GM12892 (cell line): ENCODE results near the gene TNFRSF13B.
"Not testable (repeated sequence)": the region's sequence is repeated elsewhere in the genome, so short reads cannot be mapped to it uniquely, and the experiment has no call there.

Experiments used
- DNase-seq: peaks from one replicate; pipeline ENCODE4 v3.0.0; 2011; ENCODE audit not compliant: insufficient read length
- FAIRE-seq: peaks from 2 replicates; lab custom pipeline; 2011; peaks lifted over from hg19 to GRCh38; lab: Jason Lieb, UNC
- POLR2A ChIP-seq: IDR thresholded peaks from 2 replicates; pipeline ENCODE4 v1.6.1; 2011; ENCODE audit warnings: low read depth, low read length, control low read depth
- POLR2AphosphoS5 ChIP-seq: IDR thresholded peaks from 2 replicates; pipeline ENCODE4 v1.6.1; 2011; ENCODE audit warnings: low read depth, low read length, control low read depth
- TAF1 ChIP-seq: IDR thresholded peaks from 2 replicates; pipeline ENCODE4 v1.6.1; 2011; ENCODE audit warnings: low read depth, mild to moderate bottlenecking, control low read depth, low read length, borderline replicate concordance

Gene TNFRSF13B

DNA sequence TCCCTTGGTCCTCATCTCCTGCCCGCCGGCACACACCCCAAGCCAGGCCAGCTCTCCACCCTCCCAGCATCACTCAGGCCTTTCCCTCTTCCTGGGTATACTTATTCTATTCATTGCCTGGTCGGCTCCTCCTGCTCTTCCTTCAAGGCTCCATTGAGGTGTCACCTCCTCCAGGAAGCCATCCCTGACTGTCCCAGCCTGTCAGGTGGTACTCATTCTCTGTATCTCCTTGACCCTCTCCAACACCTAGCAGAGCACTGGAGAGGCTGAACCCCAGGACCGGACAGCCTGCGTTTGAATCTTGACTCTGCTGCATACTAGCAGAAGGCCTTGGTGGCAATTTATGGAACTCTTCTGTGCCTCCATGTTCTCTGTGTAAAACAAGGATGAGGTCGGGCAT, 428 bp upstream of the TNFRSF13B start:
- no peak for DNase-seq
- TF ChIP-seq TAF1 (no peak), POLR2AphosphoS5 (no peak), POLR2A (no peak)
- no peak for FAIRE-seq

DNA sequence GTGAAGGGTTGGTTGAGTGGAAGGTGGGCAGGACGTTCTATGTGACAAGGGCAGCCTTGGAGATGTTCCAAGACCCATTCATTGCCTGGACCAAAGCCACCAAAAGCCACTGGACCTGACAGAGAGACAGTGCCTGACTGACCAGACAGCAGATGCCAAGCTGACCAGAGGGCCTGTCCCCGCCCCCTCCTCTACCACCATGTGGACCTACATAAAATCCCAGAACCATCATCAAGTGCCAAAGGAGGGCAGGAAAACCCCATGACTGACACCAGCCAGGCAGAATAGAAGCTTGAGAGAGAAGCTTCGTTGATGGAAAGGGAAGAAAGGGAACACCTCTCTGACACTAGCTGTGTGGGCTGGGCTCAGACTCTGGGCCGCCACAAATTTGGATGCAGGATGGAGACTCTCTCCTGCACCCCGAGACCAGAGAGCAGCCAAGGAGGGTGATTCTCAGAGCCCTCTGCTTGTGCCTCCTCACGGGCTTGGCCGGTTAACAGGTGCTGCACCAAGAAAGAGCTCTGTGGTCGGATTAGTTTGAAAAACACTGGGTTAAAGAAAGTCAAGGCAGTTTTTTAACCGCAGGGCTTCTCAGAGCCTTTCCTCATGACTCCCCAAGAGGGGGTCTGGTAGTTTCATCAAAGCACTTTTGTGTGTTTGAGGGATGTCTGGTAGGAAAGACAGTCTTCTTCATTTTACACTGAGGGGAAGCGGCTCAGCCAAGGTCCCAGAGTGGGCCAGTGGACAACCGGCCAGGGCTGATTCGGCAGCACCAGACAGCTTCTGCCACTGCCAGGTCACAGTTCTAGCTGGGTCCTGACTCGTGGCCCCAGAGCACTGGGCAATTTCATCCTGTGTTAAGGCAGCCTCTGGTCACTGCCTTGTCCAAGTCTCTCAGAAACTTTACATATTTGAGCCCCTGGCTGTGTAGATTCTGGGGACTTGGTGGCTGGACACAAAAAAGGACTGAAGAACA, 1.7 kb downstream of the TNFRSF13B start:
- peak; percentile 93 for FAIRE-seq
- peak; percentile 69; the same call in 1 of the 2 replicates for TF ChIP-seq POLR2AphosphoS5
- peak; percentile 62; the same call in 1 of the 2 replicates for TF ChIP-seq POLR2A
- peak; percentile 40; the same call in 1 of the 2 replicates for TF ChIP-seq TAF1
- no peak for DNase-seq

DNA sequence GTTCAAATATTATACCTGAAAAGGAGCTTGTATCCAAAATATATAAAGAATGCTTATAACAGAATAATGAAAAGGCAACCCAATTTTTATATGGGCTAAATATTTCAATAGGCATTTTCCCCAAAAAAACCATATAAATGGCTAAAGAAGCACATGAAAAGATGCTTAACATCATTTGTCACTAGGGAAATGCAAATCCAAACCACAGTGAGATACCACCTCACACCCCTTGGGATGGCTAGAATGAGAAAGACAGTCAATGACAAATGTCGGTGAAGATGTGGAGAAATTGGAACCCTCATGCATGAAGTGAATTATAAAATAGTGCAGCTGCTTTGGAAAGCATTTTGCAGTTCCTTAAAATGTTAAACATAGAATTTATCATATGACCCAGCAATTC, 3.1 kb downstream of the TNFRSF13B start:
- no peak for TF ChIP-seq POLR2A
- no peak for TF ChIP-seq POLR2AphosphoS5
- TF ChIP-seq TAF1: no peak
- FAIRE-seq (no peak), DNase-seq (no peak)

DNA sequence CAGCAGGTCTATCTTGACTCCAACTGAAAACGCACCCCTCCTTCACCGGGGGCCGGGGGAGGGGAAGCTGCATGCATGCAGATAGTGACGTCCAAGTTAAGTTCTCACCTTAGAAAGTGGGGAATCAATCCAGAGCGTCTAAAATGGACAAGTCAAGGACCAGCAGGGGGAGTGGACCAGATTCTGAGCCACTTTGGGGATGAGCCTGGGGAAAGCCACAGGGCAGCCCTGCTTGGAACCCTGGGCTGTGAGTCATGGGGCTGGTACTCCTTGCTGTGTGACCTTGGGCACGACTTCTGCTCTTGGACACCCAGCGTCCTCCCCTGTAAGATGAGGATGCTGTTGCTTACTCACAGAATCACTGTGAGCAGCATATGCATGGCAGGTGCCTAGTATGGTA, 9.1 kb downstream of the TNFRSF13B start:
- FAIRE-seq (peak; percentile 50), DNase-seq (no peak)
- no peak for TF ChIP-seq POLR2A
- no peak for TF ChIP-seq TAF1
- no peak for TF ChIP-seq POLR2AphosphoS5

DNA sequence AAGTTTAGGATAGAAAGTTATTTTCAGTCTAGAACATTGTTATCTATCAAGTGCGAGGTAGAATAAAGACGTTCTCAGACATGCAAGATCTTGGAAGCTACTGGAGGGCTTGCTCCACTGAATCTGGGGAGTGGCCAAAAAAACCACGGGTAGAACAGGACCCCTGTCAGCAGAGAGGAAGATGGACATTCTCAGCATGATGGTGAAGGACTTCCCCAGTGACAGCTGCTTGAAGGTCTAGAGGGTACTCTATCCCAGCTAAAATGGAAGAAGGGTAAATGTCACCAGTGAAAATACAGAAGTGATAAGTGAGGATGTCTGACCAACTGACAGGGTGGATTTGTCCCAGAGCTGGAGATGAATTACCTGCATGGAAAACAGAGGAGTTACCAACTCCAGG, 10.1 kb downstream of the TNFRSF13B start:
- TF ChIP-seq POLR2A (no peak), TAF1 (no peak), POLR2AphosphoS5 (no peak)
- FAIRE-seq: peak; percentile 62
- no peak for DNase-seq

DNA sequence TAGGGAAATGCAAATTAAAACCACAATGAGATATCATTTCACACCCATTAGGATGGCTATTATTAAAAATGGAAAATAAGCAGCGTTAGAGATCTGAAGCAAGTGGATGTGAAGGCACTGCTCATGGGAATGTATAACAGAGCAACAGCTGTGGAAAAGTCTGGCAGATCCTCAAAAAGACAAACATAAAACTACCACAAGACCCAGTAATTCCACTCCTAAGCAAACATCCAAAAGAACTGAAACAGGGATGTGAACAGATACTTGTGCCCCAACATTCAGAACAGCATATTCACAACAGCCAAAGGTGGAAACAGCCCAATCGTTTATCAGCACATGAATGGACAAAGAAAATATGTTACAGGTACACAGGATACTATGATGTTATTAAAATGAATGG, 10.9 kb downstream of the TNFRSF13B start:
- peak; percentile 79 for FAIRE-seq
- not testable (repeated sequence) for DNase-seq

DNA sequence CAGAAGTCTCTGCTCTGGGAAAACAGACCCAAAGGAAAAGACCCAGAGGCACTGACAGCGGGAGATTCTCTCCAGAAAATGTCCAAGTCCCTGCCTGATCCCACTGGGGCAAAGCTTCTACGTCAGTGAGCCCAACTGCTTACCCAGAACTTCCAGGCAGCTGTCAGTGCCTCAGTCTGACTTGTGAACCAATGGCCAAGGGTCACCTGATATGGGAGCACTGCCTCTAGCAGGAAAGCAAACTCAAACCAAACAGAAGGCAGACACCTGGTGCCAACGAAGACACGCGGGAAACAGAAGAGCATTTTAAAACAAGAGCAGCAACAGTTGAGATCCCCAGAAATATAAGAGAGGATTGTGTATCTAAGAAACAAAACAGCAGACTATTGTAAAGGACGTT, 16.9 kb downstream of the TNFRSF13B start:
- not testable (repeated sequence) for FAIRE-seq, DNase-seq

DNA sequence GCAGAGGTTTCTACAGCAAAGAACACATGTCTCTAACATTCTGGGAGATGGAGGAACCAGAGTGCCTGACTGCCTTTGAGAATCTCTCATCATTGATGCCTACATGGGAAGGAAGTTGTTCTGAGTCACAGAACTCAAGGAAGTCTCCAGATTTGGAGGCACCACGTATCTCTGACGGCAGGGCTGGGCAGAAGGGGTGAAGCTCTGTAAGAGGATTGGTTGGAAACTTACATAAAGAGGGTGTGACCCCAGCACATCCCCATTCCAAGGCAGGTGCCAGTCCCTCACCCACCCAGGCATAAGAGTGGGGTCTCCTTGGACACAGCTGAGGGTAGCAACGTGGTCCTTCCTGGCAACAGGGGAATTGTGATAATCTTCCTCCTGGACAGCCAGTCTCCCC, 17.4 kb downstream of the TNFRSF13B start:
- FAIRE-seq (no peak), DNase-seq (no peak)
- TF ChIP-seq TAF1 (no peak), POLR2A (no peak), POLR2AphosphoS5 (no peak)

DNA sequence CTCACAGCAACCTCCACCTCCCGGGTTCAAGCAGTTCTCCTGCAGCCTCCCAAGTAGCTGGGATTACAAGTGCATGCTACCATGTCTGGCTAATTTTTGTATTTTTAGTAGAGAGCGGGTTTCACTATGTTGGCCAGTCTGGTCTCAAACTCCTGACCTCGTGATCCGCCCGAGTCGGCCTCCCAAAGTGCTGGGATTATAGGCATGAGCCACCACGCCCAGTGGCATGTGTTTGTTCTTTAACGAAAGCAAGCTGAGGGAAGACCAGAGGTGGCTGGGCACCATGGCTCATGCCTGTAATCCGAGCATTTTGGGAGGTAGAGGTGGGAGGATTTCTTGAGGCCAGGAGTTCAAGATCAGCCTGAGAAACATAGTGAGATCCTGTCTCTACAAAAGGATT, 18.1 kb downstream of the TNFRSF13B start:
- FAIRE-seq: no peak
- no peak for DNase-seq
- TF ChIP-seq POLR2A: no peak
- no peak for TF ChIP-seq POLR2AphosphoS5
- no peak for TF ChIP-seq TAF1

DNA sequence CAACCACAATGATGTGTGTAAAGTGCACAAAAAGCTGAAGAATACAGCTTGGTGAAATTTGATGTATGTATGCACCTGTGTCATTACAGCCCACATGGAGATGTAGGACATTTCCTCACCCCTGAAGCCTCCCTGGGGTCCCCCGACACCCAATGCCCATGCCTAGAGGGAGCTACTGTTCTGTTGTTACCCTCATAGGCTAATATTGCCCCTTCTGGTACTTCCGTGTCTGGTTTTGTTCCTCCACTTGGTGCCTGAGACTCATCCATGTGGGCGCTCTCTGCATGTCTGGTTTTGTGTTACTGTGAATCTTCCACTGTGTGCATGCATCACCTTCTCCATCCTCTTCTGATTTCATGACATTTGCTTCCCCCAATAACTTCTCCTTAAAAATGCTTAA, 18.6 kb downstream of the TNFRSF13B start:
- FAIRE-seq: no peak
- TF ChIP-seq TAF1 (no peak), POLR2A (no peak), POLR2AphosphoS5 (no peak)
- no peak for DNase-seq

DNA sequence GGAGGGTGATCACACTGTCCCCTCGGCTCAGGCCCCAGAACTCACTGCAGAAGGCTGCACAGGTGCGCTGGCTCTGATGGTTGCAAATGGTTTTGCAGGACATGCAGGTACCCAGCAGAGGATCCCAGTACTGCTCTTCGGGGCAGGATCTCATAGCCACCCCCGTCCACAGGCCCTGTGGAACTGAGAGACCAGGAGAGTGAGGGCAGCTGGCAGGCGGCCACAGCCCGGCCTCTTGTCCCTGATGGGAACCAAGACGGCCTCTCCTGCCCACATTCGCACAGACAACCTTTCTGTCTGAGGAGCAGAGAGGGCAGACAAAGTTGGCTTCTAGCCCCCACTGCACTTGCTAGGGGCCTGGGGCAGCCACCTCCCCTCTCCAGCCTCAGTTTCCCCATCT, 19.5 kb downstream of the TNFRSF13B start:
- FAIRE-seq (no peak), DNase-seq (no peak)
- TF ChIP-seq TAF1 (no peak), POLR2AphosphoS5 (0 out of 2 replicates have a peak, but pooled peaks have one; percentile 27), POLR2A (0 out of 2 replicates have a peak, but pooled peaks have one; percentile 14)

DNA sequence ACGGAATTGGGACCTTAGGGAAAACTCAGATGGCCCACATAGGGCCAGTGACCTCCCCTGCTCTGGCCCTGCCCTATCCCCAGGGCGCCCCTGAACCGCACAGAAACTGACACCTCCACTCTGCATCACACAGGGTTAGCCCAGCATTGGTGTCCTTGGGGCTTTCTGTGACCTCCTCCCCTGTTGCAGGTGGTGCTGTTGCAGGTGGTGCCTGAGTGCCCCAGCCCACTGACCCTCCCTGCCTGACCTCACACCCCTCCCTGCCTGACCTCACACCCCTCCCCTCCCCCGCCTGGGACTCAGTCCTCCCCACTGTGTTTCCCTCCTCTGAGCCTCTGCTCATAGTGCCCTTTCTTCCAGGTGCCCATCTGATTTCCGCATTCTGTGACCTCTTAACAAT, 21.4 kb downstream of the TNFRSF13B start:
- TF ChIP-seq POLR2AphosphoS5 (peak; percentile 47; the same call in 1 of the 2 replicates), TAF1 (no peak)
- DNase-seq: no peak
- FAIRE-seq: peak; percentile 36
